DND-41 (cell line): ENCODE results near the gene INO80D.
"Not testable (repeated sequence)": the region's sequence is repeated elsewhere in the genome, so short reads cannot be mapped to it uniquely, and the experiment has no call there.

Experiments used
- ATAC-seq: fragments of 200-7000 bp; cut with Tn5 transposase; 3 replicates; pipeline ENCODE4 v1.9.1; 2021; ENCODE audit warnings: low read depth; ENCODE audit not compliant: insufficient read depth
- DNase-seq: peaks from one replicate; pipeline ENCODE4 v3.0.0-alpha.2; 2020
- H2AFZ ChIP-seq: 2 replicates; pipeline ENCODE4 v1.6.0; 2012; ENCODE audit warnings: low read depth, low read length
- H3K27ac ChIP-seq: 2 replicates; pipeline ENCODE4 v1.5.1; 2012; ENCODE audit warnings: low read length, inconsistent platforms
- H3K27me3 ChIP-seq: fragments of 200-600 bp; sonication (generic); 2 replicates; pipeline ENCODE4 v1.6.0; 2012; ENCODE audit warnings: low read length, mild to moderate bottlenecking, inconsistent platforms; ENCODE audit not compliant: insufficient read depth, poor library complexity
- H3K36me3 ChIP-seq: 2 replicates; pipeline ENCODE4 v1.5.1; 2012; ENCODE audit warnings: low read length, inconsistent platforms; ENCODE audit not compliant: insufficient read depth
- H3K4me1 ChIP-seq: 2 replicates; pipeline ENCODE4 v1.5.1; 2012; ENCODE audit warnings: mild to moderate bottlenecking, low read length; ENCODE audit not compliant: insufficient read depth
- H3K4me2 ChIP-seq: 2 replicates; pipeline ENCODE4 v1.6.0; 2012; ENCODE audit warnings: mild to moderate bottlenecking, moderate library complexity, low read length, inconsistent platforms; ENCODE audit not compliant: insufficient read depth
- H3K4me3 ChIP-seq, 2 experiments: fragments of 200-600 bp in 1 of 2; shearing (Covaris generic) in 1 of 2; 2 replicates each; pipeline ENCODE4 v1.5.1; 2012 to 2016; ENCODE audit warnings: inconsistent platforms in 2 of 2, low read length in 2 of 2, mild to moderate bottlenecking in 2 of 2, low read depth in 1 of 2, moderate library complexity in 1 of 2
- H3K79me2 ChIP-seq: 2 replicates; pipeline ENCODE4 v1.6.0; 2012; ENCODE audit warnings: low read length, inconsistent platforms; ENCODE audit not compliant: insufficient read depth
- H3K9ac ChIP-seq: 2 replicates; pipeline ENCODE4 v1.6.0; 2012; ENCODE audit warnings: low read depth, mild to moderate bottlenecking, inconsistent platforms, low read length, moderate library complexity
- H3K9me3 ChIP-seq: 2 replicates; pipeline ENCODE4 v1.5.1; 2012; ENCODE audit warnings: low read length, moderate library complexity, mild to moderate bottlenecking, inconsistent platforms; ENCODE audit not compliant: insufficient read depth, severe bottlenecking
- H4K20me1 ChIP-seq: 2 replicates; pipeline ENCODE4 v1.6.0; 2012; ENCODE audit warnings: low read length; ENCODE audit not compliant: insufficient read depth
- EZH2 ChIP-seq: IDR thresholded peaks from 3 replicates; pipeline ENCODE4 v1.6.1; 2012; ENCODE audit warnings: borderline replicate concordance, low read depth, mild to moderate bottlenecking, moderate library complexity, low read length, inconsistent platforms; ENCODE audit not compliant: severe bottlenecking
- TF ChIP-seq, protein P1 (sequence below): IDR thresholded peaks from 2 replicates; pipeline ENCODE4 v1.5.1; 2012; ENCODE audit warnings: borderline replicate concordance, low read length, moderate library complexity, mild to moderate bottlenecking; ENCODE audit not compliant: poor library complexity, severe bottlenecking; ENCODE audit errors: extremely low read depth

Gene INO80D

GRCh38 chr2:206080927-206081326 lies 5.0 kb downstream of the INO80D start:
- no peak overlapping the region for H3K4me2 ChIP-seq

DNA sequence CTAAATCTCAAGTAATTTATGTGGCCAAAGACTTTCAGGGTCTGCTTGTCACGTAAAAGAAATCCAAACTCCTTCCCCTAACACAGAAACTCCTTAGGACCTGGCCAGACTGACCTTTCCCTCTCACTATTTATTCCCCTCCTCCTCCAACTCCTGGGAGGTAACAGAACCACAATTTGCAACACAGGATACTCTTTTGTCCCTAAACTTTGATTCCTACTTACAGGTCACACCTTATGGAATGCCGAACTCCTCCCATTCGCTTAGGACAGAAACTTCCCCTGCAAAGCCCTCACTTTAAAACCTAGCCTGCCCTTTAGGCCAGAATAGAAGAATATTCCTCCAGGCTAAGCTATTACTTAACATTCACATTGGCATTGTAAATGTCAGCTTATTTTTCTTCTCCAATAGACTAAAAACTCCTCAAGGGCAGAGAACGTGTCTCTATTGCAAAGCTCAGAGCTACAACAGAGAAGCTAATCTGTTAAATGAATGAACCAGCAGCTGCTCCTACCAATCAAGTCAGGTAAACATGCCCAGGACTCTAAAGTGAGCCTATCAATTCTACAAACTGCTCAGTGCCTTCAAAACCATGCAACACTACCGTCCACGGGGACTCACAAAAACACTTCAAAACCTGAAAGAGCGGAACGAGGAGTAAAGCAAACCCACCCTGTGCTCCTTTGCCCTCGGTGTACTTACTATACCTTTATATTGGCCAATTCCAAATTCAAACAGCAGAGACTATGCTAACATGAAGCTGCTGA lies 6.1 kb downstream of the INO80D start:
- no peak for DNase-seq
- Histone ChIP-seq H3K9me3 (no peaks in the 10 kb centered on the region), H4K20me1 (peaks cover 15% of the 10 kb centered on the region; the same call in 1 of the 2 replicates), H3K9ac (no peak overlapping the region), H3K4me2 (no peak overlapping the region), H3K36me3 (0 out of 2 replicates have a peak, but pooled peaks cover 3% of the 10 kb centered on the region), H3K4me1 (peaks cover 22% of the 10 kb centered on the region), H2AFZ (no peak overlapping the region), H3K79me2 (peaks cover 94% of the 10 kb centered on the region), H3K27me3 (no peaks in the 10 kb centered on the region), H3K27ac (no peak overlapping the region), H3K4me3 (no peak overlapping the region)
- no peak for ATAC-seq
- TF ChIP-seq EZH2 = no peak
- TF ChIP-seq, protein P1, sequence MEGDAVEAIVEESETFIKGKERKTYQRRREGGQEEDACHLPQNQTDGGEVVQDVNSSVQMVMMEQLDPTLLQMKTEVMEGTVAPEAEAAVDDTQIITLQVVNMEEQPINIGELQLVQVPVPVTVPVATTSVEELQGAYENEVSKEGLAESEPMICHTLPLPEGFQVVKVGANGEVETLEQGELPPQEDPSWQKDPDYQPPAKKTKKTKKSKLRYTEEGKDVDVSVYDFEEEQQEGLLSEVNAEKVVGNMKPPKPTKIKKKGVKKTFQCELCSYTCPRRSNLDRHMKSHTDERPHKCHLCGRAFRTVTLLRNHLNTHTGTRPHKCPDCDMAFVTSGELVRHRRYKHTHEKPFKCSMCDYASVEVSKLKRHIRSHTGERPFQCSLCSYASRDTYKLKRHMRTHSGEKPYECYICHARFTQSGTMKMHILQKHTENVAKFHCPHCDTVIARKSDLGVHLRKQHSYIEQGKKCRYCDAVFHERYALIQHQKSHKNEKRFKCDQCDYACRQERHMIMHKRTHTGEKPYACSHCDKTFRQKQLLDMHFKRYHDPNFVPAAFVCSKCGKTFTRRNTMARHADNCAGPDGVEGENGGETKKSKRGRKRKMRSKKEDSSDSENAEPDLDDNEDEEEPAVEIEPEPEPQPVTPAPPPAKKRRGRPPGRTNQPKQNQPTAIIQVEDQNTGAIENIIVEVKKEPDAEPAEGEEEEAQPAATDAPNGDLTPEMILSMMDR = no peak

More at GRCh38 chr2:206080927-206081326, 5.0 kb downstream of the INO80D start:
- Histone ChIP-seq H3K9ac (no peak overlapping the region), H3K9me3 (no peaks in the 10 kb centered on the region), H3K4me1 (peaks cover 22% of the 10 kb centered on the region), H4K20me1 (peaks cover 15% of the 10 kb centered on the region; the same call in 1 of the 2 replicates), H3K27ac (no peak overlapping the region), H3K36me3 (0 out of 2 replicates have a peak, but pooled peaks cover 3% of the 10 kb centered on the region), H3K79me2 (peaks cover 91% of the 10 kb centered on the region), H2AFZ (no peak overlapping the region), H3K27me3 (no peaks in the 10 kb centered on the region), H3K4me3 (no peak overlapping the region)
- TF ChIP-seq EZH2 = no peak
- TF ChIP-seq, protein P1 = no peak
- DNase-seq (no peak), ATAC-seq (no peak)

GRCh38 chr2:206077879-206078278 lies 8.1 kb downstream of the INO80D start:
- DNase-seq, H3K9me3 ChIP-seq, H3K9ac ChIP-seq, H3K36me3 ChIP-seq, ATAC-seq, H2AFZ ChIP-seq, H3K4me2 ChIP-seq, H3K4me3 ChIP-seq, H3K27ac ChIP-seq, H3K27me3 ChIP-seq, H3K4me1 ChIP-seq: not testable (repeated sequence)
- H4K20me1 ChIP-seq = peaks cover 15% of the 10 kb centered on the region; the same call in 1 of the 2 replicates
- peaks cover 93% of the 10 kb centered on the region for H3K79me2 ChIP-seq

DNA sequence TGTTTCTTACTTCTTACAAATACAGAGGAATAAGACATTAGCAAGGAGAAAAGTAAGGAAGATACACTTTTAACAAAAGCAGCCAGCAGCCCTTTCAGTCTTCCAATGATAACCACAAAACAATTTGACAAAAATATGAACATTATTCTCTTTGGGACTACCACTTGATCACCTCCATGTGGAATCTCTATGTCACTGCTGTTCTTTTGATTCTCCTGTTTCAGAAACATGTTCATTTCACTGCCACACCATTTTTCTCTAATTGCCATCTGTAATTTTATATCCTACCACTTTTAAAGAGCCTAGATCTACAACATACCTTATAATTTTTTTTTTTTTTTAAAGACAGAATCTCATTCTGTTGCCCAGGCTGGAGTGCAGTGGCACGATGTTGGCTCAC lies 10.9 kb downstream of the INO80D start:
- ATAC-seq (no peak), DNase-seq (no peak)
- Histone ChIP-seq H3K27me3 (no peaks in the 10 kb centered on the region), H3K27ac (no peak overlapping the region), H3K79me2 (peaks cover 87% of the 10 kb centered on the region), H3K4me2 (no peak overlapping the region), H2AFZ (no peak overlapping the region), H4K20me1 (peaks cover 23% of the 10 kb centered on the region; the same call in 1 of the 2 replicates), H3K36me3 (0 out of 2 replicates have a peak, but pooled peaks cover 2% of the 10 kb centered on the region), H3K4me3 (no peak overlapping the region), H3K4me1 (no peaks in the 10 kb centered on the region), H3K9ac (no peak overlapping the region), H3K9me3 (no peaks in the 10 kb centered on the region)
- TF ChIP-seq, protein P1 = no peak
- no peak for TF ChIP-seq EZH2
